SJCRH30 (cell line): Measurements from ENCODE around the gene SDCCAG8. TPM values are rescaled to one million over a fixed set of nuclear protein-coding genes. Genes with fewer than 3 reads are reported as not detected.

ENCODE experiments used
- DNase-seq, 2 experiments: peaks; one replicate each; pipeline ENCODE4 v3.0.0-alpha.2; 2015 to 2020
- H3K27ac ChIP-seq: fragments of 250-450 bp; sonication (Bioruptor Pico); 2 replicates; pipeline ENCODE4 v1.5.1; 2020; ENCODE audit warnings: mild to moderate bottlenecking, moderate library complexity
- H3K27me3 ChIP-seq: fragments of 250-450 bp; sonication (Bioruptor Pico); 2 replicates; pipeline ENCODE4 v1.5.1; 2020; ENCODE audit warnings: mild to moderate bottlenecking, moderate library complexity
- H3K36me3 ChIP-seq: fragments of 250-450 bp; sonication (Bioruptor Pico); 2 replicates; pipeline ENCODE4 v1.5.1; 2020; ENCODE audit warnings: mild to moderate bottlenecking, moderate library complexity
- H3K4me1 ChIP-seq: fragments of 250-450 bp; sonication (Bioruptor Pico); 2 replicates; pipeline ENCODE4 v1.5.1; 2020; ENCODE audit warnings: mild to moderate bottlenecking, moderate library complexity
- H3K4me3 ChIP-seq: fragments of 250-450 bp; sonication (Bioruptor Pico); 2 replicates; pipeline ENCODE4 v1.5.1; 2020; ENCODE audit warnings: mild to moderate bottlenecking, moderate library complexity
- H3K9me3 ChIP-seq: fragments of 250-450 bp; sonication (Bioruptor Pico); replicated peaks from 2 replicates; pipeline ENCODE4 v1.5.1; 2020; ENCODE audit warnings: mild to moderate bottlenecking, moderate library complexity
- total RNA-seq: library from RNA; depleted of rRNA; stranded (reverse); fragments of >200 nt; shearing (Covaris generic); gene quantifications from 2 replicates; pipeline ENCODE4 v1.2.3, GENCODE V29; 2014

The SDCCAG8 gene
- total RNA-seq, 1 experiment from 2014 or later, result 13.6 TPM

DNA sequence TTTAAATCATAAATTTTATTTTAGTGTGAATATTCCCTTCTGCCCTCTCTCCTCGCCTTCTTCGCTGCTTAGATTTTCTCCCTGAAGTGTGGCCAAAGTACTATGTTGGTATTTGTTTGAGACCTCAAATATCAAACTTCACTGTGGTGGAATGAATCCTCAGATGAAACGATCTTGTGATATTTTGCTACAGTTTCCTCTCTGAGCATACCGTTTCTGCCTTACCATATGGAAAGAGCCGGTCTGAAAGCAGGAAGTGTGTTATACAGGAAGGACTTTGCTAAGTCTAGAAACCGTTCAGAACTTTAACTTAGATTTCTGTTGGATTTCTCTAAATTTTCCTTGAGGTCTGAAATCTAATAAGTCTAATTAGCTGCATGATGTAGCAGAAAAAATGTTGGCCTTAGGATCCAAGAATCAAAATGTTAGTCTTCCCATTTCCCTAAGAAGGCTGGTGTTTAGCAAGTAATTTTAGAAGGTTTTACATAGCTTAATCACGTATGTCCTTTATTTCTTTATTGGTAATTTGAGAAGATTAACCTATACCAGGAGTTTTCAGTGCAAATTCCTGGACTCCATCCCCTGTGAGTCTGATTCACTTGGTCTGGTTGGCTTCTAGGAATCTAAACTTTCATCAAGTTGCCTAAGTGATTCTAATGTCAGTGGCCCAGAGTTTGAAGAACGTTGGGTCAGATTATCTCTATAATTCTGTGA, 30.7 kb downstream of the SDCCAG8 start:
- no peak overlapping the region for H3K4me3 ChIP-seq
- no peaks in the 10 kb centered on the region for H3K9me3 ChIP-seq
- H3K4me1 ChIP-seq, result no peaks in the 10 kb centered on the region
- no peak for DNase-seq
- H3K36me3 ChIP-seq, result no peaks in the 10 kb centered on the region
- H3K27me3 ChIP-seq, result no peaks in the 10 kb centered on the region
- H3K27ac ChIP-seq, result no peak overlapping the region

DNA sequence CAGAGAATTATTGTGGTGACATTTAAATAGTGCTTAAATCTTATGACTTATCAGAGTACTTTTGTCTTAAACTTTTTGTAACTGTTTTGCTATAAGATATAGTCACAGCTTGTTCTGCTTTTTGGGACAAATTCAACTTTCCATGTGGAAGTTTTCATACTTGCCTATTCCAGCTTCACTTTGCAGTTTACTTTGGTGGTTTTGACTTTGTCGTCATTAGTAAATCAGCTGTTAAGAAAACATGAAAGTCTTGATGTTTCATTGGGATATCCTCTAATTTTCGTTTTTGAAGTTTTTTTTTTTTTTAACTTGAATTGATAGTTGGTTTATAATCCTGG, 31.3 kb downstream of the SDCCAG8 start:
- no peaks in the 10 kb centered on the region for H3K9me3 ChIP-seq
- H3K4me1 ChIP-seq, result no peaks in the 10 kb centered on the region
- H3K27me3 ChIP-seq, result no peaks in the 10 kb centered on the region
- H3K4me3 ChIP-seq, result no peak overlapping the region
- H3K36me3 ChIP-seq, result no peaks in the 10 kb centered on the region
- no peak overlapping the region for H3K27ac ChIP-seq
- DNase-seq, result no peak

DNA sequence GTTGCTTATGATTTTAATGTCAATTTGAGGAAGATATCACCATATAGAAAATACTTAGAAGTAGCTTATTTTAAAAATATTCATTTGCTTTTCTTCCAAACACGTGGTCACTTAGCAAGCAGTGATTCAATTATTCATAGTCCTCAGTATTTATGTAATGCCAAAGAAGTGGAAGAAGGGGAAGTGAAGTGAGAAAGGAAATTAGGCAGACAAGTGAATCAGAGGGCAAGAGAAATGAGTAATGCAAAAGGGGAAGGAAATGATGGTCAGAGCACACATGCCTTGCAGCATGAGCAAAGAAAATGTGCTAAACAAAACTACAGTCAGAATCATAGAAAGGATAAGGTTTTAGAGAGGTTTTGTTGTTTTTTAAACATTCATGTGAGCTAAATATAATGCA, 31.8 kb downstream of the SDCCAG8 start:
- Histone ChIP-seq H3K9me3 (no peaks in the 10 kb centered on the region), H3K27me3 (no peaks in the 10 kb centered on the region), H3K4me3 (no peak overlapping the region), H3K4me1 (no peaks in the 10 kb centered on the region), H3K36me3 (no peaks in the 10 kb centered on the region), H3K27ac (no peak overlapping the region)
- DNase-seq, result no peak

DNA sequence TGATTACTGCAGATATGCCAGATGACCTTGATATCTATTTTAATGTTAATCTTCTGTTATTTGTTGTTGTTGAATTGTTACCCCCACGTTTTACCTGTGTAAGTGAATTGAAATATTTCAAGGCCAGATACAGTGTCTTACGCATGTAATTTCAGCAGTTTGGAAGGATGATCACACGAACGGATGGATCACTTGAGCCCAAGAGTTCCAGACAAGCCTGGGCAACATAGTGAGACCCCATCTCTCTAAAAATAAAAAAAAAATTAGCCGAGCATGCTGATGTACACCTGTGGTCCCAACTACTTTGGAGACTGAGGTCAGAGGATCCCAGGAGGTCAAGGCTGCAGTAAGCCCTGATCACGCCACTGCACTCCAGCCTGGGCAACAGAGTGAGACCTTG, 32.2 kb downstream of the SDCCAG8 start:
- DNase-seq, result no peak
- no peaks in the 10 kb centered on the region for H3K36me3 ChIP-seq
- H3K4me1 ChIP-seq, result no peaks in the 10 kb centered on the region
- H3K27me3 ChIP-seq, result no peaks in the 10 kb centered on the region
- H3K4me3 ChIP-seq, result no peak overlapping the region
- no peaks in the 10 kb centered on the region for H3K9me3 ChIP-seq
- no peak overlapping the region for H3K27ac ChIP-seq

DNA sequence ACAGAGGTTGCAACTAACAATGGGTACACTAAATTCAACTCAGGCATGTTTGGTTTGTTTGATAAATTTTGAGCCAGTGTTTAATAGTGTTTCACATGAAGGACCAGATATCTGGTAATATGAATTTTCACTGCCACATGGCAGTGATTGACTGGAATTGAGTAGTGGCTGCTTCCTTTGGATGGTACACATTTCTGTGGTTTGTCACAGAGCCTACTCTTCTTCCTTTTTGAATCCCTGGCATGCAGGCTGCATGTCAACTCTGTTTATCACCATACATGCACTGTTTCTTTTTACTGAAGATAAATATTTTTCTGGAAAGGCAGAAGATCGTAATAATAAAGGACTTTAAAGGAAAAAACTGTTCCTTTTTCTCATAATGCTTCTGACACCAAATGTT, 35.5 kb downstream of the SDCCAG8 start:
- H3K4me3 ChIP-seq, result no peak overlapping the region
- no peak for DNase-seq
- no peaks in the 10 kb centered on the region for H3K27me3 ChIP-seq
- H3K27ac ChIP-seq, result no peak overlapping the region
- H3K9me3 ChIP-seq, result no peaks in the 10 kb centered on the region
- no peaks in the 10 kb centered on the region; the same call in 1 of the 2 replicates for H3K36me3 ChIP-seq
- no peaks in the 10 kb centered on the region for H3K4me1 ChIP-seq

DNA sequence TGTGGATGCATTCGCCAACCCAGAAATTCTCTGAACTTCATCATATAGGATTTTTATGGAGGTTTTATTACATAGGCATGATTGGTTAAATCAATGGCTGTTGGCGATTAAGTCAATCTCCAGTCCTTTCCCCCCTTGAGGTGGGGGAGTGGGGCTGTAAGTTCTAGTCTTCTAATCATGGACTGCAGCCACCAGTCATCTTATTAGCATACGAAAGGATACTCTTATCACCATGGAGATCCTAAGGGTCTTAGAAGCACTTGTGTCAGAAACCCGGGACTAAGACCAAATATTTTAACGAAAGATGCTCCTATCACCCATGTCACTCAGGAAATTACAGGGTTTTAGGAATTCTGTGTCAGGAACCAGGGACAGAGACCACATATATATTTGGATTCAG, 36.3 kb downstream of the SDCCAG8 start:
- Histone ChIP-seq H3K4me3 (no peak overlapping the region), H3K9me3 (no peaks in the 10 kb centered on the region), H3K4me1 (no peaks in the 10 kb centered on the region), H3K27me3 (no peaks in the 10 kb centered on the region), H3K36me3 (no peaks in the 10 kb centered on the region; the same call in 1 of the 2 replicates), H3K27ac (no peak overlapping the region)
- no peak for DNase-seq

DNA sequence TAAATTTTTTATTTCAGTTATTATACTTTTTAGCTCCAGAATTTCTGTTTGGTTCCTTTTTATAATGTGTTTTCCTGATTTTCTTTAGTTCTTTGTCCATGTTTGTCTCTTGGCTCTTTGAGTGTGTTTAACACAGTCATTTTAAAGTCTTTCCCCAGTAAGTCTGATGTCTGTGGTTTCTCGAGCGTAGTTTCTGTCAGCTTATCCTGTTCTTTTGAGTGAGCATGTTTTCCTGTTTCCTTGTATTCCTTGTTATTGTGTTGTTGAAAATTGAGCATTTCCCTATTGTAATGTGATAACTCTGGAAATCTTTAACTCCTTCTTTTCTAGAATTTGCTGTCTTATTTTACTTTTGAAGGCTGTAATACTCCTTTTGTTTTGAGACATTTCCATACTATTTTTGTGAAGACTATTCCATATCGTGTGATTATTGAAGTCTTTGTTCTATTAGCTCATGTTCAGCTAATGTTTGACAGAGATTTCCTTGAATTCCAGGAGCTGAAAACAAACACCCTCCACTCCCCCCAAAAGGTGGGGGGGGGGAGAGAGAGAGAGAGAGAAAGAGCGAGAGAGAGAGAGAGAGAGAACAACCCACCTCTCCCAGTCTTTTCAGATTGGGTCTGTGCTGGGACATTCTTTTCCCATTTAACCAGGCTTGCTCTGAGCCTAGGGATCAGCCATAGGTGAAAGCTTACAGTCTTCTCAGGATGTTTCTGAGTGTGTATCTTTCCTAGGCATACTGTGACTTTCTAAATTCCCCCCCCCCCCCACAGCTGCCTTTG, 38.3 kb downstream of the SDCCAG8 start:
- Histone ChIP-seq H3K27me3 (no peaks in the 10 kb centered on the region), H3K4me3 (no peak overlapping the region), H3K36me3 (no peaks in the 10 kb centered on the region; the same call in 1 of the 2 replicates), H3K4me1 (no peaks in the 10 kb centered on the region), H3K27ac (no peak overlapping the region), H3K9me3 (no peaks in the 10 kb centered on the region)
- DNase-seq, result no peak

DNA sequence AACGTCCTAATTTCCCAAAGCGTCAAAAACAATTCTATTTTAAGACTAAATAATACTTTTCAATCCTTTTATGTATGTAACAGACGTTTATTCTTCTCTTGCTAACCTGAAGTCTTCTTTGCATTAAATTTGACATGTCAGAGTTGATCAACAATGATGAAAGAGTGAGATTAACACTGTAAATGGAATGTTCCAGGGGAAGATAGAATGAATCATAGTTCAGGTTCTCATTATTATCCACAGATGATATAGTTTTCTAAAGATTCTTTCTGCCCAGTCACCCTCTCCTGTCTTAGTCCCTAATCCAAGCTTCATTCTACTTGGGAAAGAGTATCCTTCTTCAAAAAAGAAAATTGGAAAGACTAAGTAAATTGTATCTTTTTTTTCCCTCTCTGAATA, 38.9 kb downstream of the SDCCAG8 start:
- no peak overlapping the region for H3K4me3 ChIP-seq
- no peak overlapping the region for H3K27ac ChIP-seq
- no peaks in the 10 kb centered on the region for H3K27me3 ChIP-seq
- DNase-seq, result no peak
- no peaks in the 10 kb centered on the region for H3K9me3 ChIP-seq
- H3K4me1 ChIP-seq, result no peaks in the 10 kb centered on the region
- no peaks in the 10 kb centered on the region; the same call in 1 of the 2 replicates for H3K36me3 ChIP-seq

DNA sequence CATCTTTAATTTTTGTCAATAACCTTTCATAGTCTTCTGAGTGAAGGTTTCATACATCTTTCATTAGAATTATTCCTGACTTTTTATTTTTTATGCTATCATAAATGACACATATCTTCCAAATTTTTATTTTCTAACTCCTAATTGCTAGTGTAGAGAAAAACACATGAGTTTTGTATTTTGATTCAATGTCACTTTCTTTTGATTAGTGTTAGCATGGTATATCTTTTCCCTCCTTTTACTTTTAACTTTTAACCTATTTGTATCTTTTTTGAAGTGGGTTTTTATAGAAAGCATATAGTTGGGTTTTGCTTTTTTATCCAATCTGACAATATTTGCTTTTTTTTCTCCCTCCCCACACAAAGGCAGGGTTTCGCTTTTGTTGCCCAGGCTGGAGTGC, 43.2 kb downstream of the SDCCAG8 start:
- no peak for DNase-seq
- Histone ChIP-seq H3K27ac (no peak overlapping the region), H3K27me3 (no peaks in the 10 kb centered on the region), H3K9me3 (0 out of 2 replicates have a peak, but pooled peaks cover 2% of the 10 kb centered on the region), H3K36me3 (no peaks in the 10 kb centered on the region), H3K4me3 (no peak overlapping the region), H3K4me1 (no peaks in the 10 kb centered on the region)

DNA sequence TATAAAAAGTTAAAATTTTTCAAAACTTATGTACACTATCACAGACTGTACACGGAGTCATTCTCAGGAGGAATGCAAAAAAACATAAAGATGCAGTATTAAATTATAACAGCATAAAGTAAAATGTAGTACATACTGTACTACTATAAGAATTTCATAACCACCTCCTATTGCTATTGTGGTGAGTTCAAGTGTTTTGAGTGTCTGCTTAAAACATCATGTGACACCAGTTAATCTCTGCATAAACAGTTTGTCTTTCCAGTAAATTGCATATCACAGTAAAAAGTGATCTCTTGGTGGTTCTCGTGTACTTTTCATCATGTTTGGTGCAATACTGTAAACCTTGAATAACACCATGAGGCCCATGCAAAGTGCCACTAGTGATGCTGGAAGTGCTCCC, 45.2 kb downstream of the SDCCAG8 start:
- no peak overlapping the region for H3K27ac ChIP-seq
- H3K4me1 ChIP-seq, result no peaks in the 10 kb centered on the region
- DNase-seq, result no peak
- H3K27me3 ChIP-seq, result no peaks in the 10 kb centered on the region
- no peaks in the 10 kb centered on the region for H3K36me3 ChIP-seq
- no peak overlapping the region for H3K4me3 ChIP-seq
- H3K9me3 ChIP-seq, result 0 out of 2 replicates have a peak, but pooled peaks cover 2% of the 10 kb centered on the region

DNA sequence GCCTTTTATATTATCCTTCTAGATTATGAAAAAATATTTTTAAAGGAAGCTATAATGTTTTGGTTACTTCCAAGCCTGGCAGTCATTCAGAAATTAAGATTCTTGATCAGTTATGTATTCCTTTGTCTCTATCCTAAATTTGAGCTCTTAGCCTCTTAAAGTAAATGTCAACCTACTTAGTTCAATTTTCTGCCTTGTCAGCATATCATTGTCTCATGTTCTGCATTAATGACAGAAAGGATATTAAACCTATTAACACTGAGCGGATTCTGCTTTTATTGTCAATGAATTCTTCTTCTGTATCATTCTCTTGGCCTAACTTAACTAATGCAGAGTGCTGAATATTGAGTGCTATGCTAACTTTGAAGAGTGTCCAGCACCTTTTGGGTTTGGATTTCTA, 56.0 kb downstream of the SDCCAG8 start:
- no peaks in the 10 kb centered on the region for H3K9me3 ChIP-seq
- DNase-seq, result no peak
- no peaks in the 10 kb centered on the region for H3K27me3 ChIP-seq
- H3K36me3 ChIP-seq, result no peaks in the 10 kb centered on the region
- H3K27ac ChIP-seq, result no peak overlapping the region
- no peaks in the 10 kb centered on the region for H3K4me1 ChIP-seq
- H3K4me3 ChIP-seq, result no peak overlapping the region

DNA sequence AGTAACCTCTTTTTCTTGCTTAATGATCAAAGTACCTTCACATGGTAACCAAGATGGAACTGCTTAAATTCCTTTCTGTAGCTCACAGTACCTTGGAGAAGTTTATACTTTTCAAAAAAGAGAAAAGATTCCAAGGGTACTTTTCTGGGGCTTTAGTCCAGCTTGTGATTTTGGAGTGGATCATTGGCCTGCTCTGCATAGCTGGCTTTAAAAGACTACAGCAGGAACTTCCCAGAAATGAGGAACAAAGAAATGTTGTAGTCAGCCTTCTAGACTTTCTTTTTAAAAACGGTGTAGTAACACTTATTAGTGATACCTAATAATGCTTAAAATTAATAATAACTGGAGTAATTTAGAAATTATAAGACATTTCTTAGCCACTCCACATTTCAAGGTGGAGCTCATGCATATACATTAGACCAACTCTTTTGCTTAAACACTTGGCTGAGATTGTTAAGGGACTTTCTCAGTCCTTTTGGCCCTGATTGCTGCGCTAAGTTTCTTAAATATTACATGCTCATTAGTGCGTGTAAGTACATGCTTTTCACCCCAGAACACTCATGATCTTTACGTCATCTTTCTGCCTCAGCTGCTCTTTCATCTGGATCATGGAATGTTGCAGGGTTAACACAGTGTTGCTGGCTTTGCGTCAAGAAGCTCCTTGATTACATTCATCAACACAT, 57.3 kb downstream of the SDCCAG8 start:
- Histone ChIP-seq H3K27ac (no peak overlapping the region), H3K4me1 (no peaks in the 10 kb centered on the region), H3K27me3 (no peaks in the 10 kb centered on the region), H3K9me3 (no peaks in the 10 kb centered on the region), H3K4me3 (no peak overlapping the region), H3K36me3 (no peaks in the 10 kb centered on the region)
- DNase-seq, result no peak

DNA sequence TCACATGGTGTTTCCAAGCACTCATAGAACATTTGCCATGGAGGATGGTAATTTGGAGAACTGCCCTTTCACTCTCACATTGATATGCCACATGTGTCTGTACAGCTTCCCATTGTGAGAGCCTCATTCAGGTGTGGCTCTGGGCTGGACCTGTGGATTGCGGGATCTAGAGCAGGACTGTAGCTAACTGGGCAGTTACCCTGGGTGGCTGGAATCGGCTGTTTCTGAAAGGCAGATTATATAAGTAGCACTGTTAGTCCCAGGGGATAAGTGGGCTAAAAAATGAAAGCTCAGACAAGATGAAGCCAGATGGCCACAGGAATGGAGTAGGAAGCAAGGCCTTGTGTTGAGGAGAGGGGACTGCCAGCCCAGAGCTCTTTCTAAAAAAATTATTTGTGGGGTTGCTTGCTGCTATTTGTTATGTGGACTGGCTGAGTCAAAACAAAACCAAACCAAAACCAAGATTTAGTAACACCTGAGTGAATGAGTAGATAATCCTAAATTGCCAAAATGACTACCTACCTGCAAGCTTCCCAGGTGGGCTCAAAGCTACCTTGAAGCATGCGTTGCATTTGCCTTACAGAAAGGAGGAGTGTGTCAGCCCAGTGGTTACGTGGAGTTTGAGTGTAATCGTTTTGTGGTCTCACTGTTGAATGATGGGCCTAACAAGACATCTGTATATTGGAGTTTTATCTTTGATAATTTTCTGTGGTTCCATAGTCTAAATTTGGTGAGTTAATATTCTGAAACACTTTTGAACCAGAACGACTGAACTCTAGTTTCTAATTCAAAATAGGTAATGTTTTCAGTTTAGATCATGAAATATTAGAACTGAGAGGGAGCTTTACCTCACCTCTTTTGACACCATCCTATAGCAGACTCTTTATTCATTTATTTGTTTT, 58.0 kb downstream of the SDCCAG8 start:
- Histone ChIP-seq H3K4me1 (no peaks in the 10 kb centered on the region), H3K27me3 (no peaks in the 10 kb centered on the region), H3K36me3 (no peaks in the 10 kb centered on the region), H3K9me3 (no peaks in the 10 kb centered on the region), H3K27ac (no peak overlapping the region), H3K4me3 (no peak overlapping the region)
- DNase-seq, result no peak

DNA sequence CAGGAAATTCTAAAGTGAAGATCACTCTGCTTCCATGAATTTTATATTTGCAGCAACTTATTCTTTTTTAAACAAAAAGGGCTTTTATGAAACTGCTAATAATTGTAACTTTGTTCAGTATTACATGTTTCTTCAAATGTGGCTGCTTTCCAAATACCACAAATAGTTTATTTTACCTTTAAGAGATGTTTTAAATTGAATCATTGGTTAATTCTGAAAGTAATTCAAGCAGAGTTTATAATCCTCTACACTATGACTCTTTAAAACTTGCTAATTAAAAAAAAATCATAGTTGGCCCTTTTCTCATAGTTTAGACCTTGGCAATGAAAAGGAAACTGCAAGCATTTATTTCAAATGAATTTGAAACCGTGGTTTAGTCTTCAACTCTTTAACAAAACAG, 59.6 kb downstream of the SDCCAG8 start:
- no peak overlapping the region for H3K27ac ChIP-seq
- no peaks in the 10 kb centered on the region for H3K4me1 ChIP-seq
- no peak for DNase-seq
- H3K4me3 ChIP-seq, result no peak overlapping the region
- H3K9me3 ChIP-seq, result no peaks in the 10 kb centered on the region
- no peaks in the 10 kb centered on the region for H3K36me3 ChIP-seq
- H3K27me3 ChIP-seq, result no peaks in the 10 kb centered on the region
